Neural cell (in vitro differentiated cells): ENCODE measurements around the gene ABCA13. TPM values are rescaled to one million over a fixed set of nuclear protein-coding genes. Genes with fewer than 3 reads are reported as not detected.

ENCODE experiments used
- H2AFZ ChIP-seq: fragments of 200-600, 300-800 bp; sonication (generic), shearing (Covaris generic); 2 replicates; pipeline ENCODE4 v1.6.0; 2014; ENCODE audit warnings: low read depth, mild to moderate bottlenecking, antibody characterized with exemption, low read length, moderate library complexity
- H3F3A ChIP-seq: fragments of 200-600 bp; shearing (Covaris generic); 2 replicates; pipeline ENCODE4 v1.6.1; 2016; ENCODE audit warnings: mild to moderate bottlenecking, moderate library complexity, mixed read lengths, antibody characterized with exemption, low read length; ENCODE audit not compliant: insufficient read depth, poor library complexity, severe bottlenecking
- H3K27ac ChIP-seq: fragments of 200-600, 300-800 bp; sonication (generic), shearing (Covaris generic); 2 replicates; pipeline ENCODE4 v1.5.1; 2014; ENCODE audit warnings: mild to moderate bottlenecking, low read length, moderate library complexity
- H3K27me3 ChIP-seq: fragments of 300-800, 200-600 bp; sonication (generic), shearing (Covaris generic); 2 replicates; pipeline ENCODE4 v1.6.0; 2014; ENCODE audit warnings: mild to moderate bottlenecking, low read depth, low read length, moderate library complexity; ENCODE audit not compliant: insufficient read depth
- H3K36me3 ChIP-seq: fragments of 300-800, 200-600 bp; sonication (generic), shearing (Covaris generic); 2 replicates; pipeline ENCODE4 v1.5.1; 2014; ENCODE audit warnings: mild to moderate bottlenecking, antibody characterized with exemption, low read length, moderate library complexity; ENCODE audit not compliant: insufficient read depth
- H3K4me2 ChIP-seq: fragments of 300-800, 200-600 bp; sonication (generic), shearing (Covaris generic); 2 replicates; pipeline ENCODE4 v1.6.0; 2014; ENCODE audit warnings: mild to moderate bottlenecking, low read length
- H3K4me3 ChIP-seq: fragments of 300-800, 200-600 bp; sonication (generic), shearing (Covaris generic); 2 replicates; pipeline ENCODE4 v1.5.1; 2014; ENCODE audit warnings: mild to moderate bottlenecking, low read length, moderate library complexity
- H3K79me2 ChIP-seq: fragments of 200-600 bp; shearing (Covaris generic); replicated peaks from 2 replicates; pipeline ENCODE4 v1.6.0; 2014; ENCODE audit warnings: mild to moderate bottlenecking, low read length, moderate library complexity; ENCODE audit not compliant: insufficient read depth
- H3K9ac ChIP-seq: fragments of 300-800, 200-600 bp; sonication (generic), shearing (Covaris generic); 2 replicates; pipeline ENCODE4 v1.6.1; 2016; ENCODE audit warnings: mild to moderate bottlenecking, low read length, mixed read lengths
- H3K9me2 ChIP-seq: fragments of 200-600 bp; shearing (Covaris generic); 2 replicates; pipeline ENCODE4 v1.6.1; 2016; ENCODE audit warnings: mild to moderate bottlenecking, low read length, mixed read lengths; ENCODE audit not compliant: insufficient read depth
- H3K9me3 ChIP-seq: fragments of 200-600, 300-800 bp; sonication (generic), shearing (Covaris generic); 2 replicates; pipeline ENCODE4 v1.6.1; 2016; ENCODE audit warnings: mild to moderate bottlenecking, mixed run types, low read length, moderate library complexity, mixed read lengths
- H4K20me1 ChIP-seq: fragments of 200-600 bp; shearing (Covaris generic); 2 replicates; pipeline ENCODE4 v1.6.1; 2016; ENCODE audit warnings: mild to moderate bottlenecking, mixed run types; ENCODE audit not compliant: insufficient read depth
- CTCF ChIP-seq: fragments of 450-650 bp; IDR thresholded peaks from 2 replicates; pipeline ENCODE4 v1.5.1; 2014; ENCODE audit warnings: antibody characterized with exemption, mild to moderate bottlenecking, moderate library complexity; ENCODE audit not compliant: poor library complexity, severe bottlenecking
- EP300 ChIP-seq: fragments of 450-650 bp; conservative IDR thresholded peaks from 2 replicates; pipeline ENCODE4 v1.6.1; 2014; ENCODE audit warnings: antibody characterized with exemption, mild to moderate bottlenecking, moderate library complexity; ENCODE audit not compliant: poor library complexity, severe bottlenecking
- EZH2 ChIP-seq: fragments of 200-600, 300-800 bp; shearing (Covaris generic), sonication (generic); IDR thresholded peaks from 2 replicates; pipeline ENCODE4 v1.6.1; 2014; ENCODE audit warnings: antibody characterized with exemption, low read length, borderline replicate concordance, mild to moderate bottlenecking; ENCODE audit not compliant: insufficient read depth, poor library complexity, severe bottlenecking
- MXI1 ChIP-seq: fragments of 450-650 bp; conservative IDR thresholded peaks from 2 replicates; pipeline ENCODE4 v1.6.1; 2014; ENCODE audit warnings: antibody characterized with exemption, mild to moderate bottlenecking; ENCODE audit not compliant: poor library complexity, severe bottlenecking
- RAD21 ChIP-seq: fragments of 450-650 bp; conservative IDR thresholded peaks from 2 replicates; pipeline ENCODE4 v1.6.1; 2014; ENCODE audit warnings: antibody characterized with exemption, mild to moderate bottlenecking, moderate library complexity
- REST ChIP-seq: IDR thresholded peaks from 2 replicates; pipeline ENCODE4 v1.6.1; 2012; ENCODE audit warnings: borderline replicate concordance
- TAF1 ChIP-seq: IDR thresholded peaks from 2 replicates; pipeline ENCODE4 v1.6.1; 2012; ENCODE audit warnings: low read depth
- polyA plus RNA-seq: library from polyadenylated mRNA; depleted of rRNA; stranded (reverse); fragments of >200 nt; gene quantifications from 2 replicates; pipeline ENCODE4 v1.2.3, GENCODE V29; 2014

ABCA13 gene
- polyA plus RNA-seq, 1 donor from 2014 or later: 0.20 TPM

- Histone ChIP-seq H3K9ac (no peak overlapping the region), H4K20me1 (no peaks in the 10 kb centered on the region), H3K9me2 (no peaks in the 10 kb centered on the region), H3K36me3 (no peaks in the 10 kb centered on the region), H2AFZ (no peak overlapping the region), H3K79me2 (no peaks in the 10 kb centered on the region), H3K4me2 (no peak overlapping the region), H3K27me3 (no peaks in the 10 kb centered on the region), H3K9me3 (no peaks in the 10 kb centered on the region), H3F3A (no peaks in the 10 kb centered on the region), H3K27ac (no peak overlapping the region), H3K4me3 (no peak overlapping the region)
- TF ChIP-seq REST (no peak), RAD21 (no peak), MXI1 (no peak), CTCF (no peak), EZH2 (no peak), EP300 (no peak)
Measured at GRCh38 chr7:48149058-48149457, 22.2 kb upstream of the ABCA13 start.

GRCh38 chr7:48150086-48150485, 21.2 kb upstream of the ABCA13 start:
- Histone ChIP-seq H4K20me1 (no peaks in the 10 kb centered on the region), H2AFZ (no peak overlapping the region), H3K4me2 (no peak overlapping the region), H3K36me3 (no peaks in the 10 kb centered on the region), H3K79me2 (no peaks in the 10 kb centered on the region), H3K9me3 (no peaks in the 10 kb centered on the region), H3K27me3 (no peaks in the 10 kb centered on the region), H3K27ac (no peak overlapping the region), H3K9me2 (no peaks in the 10 kb centered on the region), H3K4me3 (no peak overlapping the region), H3K9ac (no peak overlapping the region), H3F3A (no peaks in the 10 kb centered on the region)
- TF ChIP-seq TAF1 (no peak), RAD21 (no peak), REST (no peak)
